ENCODE data around the gene CIBAR2. TPM values are rescaled to one million over a fixed set of nuclear protein-coding genes. Genes with fewer than 3 reads are reported as not detected.

The CIBAR2 gene
- total RNA-seq, 2 experiments from 2014 or later = not detected

- Histone ChIP-seq H3K4me3 (ENCODE audit: low read length) (no peak overlapping the region), H3K4me1 (ENCODE audit: insufficient read depth, low read length) (peaks cover under 1% of the 10 kb centered on the region), H3K27ac (ENCODE audit: low read depth in 1 of 2, low read length in 2 of 2) (no peak overlapping the region), H3K27me3 (ENCODE audit: control insufficient read depth in 1 of 2, insufficient read depth in 2 of 2, low read length in 2 of 2) (no peaks in the 10 kb centered on the region), H3K9me3 (ENCODE audit: control insufficient read depth in 1 of 2, insufficient read depth in 1 of 2, low read length in 2 of 2) (no peaks in the 10 kb centered on the region), H3K36me3 (ENCODE audit: insufficient read depth, low read length) (peaks cover 35% of the 10 kb centered on the region)
- H3K4me3 Mint-ChIP-seq = no peak overlapping the region
- DNase-seq = no peak
- intact Hi-C loops (cut with DNase I, micrococcal nuclease) = no loop called here
- peaks cover 4% of the 10 kb centered on the region for H3K4me1 Mint-ChIP-seq (ENCODE audit: low read depth)
- CTCF ChIA-PET = no interaction called here
- H3K27me3 Mint-ChIP-seq = no peaks in the 10 kb centered on the region
- no peak for ATAC-seq (ENCODE audit: poor library complexity)
- POLR2A ChIA-PET = no interaction called here
- no peaks in the 10 kb centered on the region for H3K9me3 Mint-ChIP-seq
- H3K36me3 Mint-ChIP-seq (ENCODE audit: low read depth) = peaks cover 61% of the 10 kb centered on the region
- TF ChIP-seq CTCF (IDR thresholded peaks at IDR 0.05) = no peak
- no peak overlapping the region for H3K27ac Mint-ChIP-seq
These were observed 34.6 kb downstream of the CIBAR2 start for GRCh38 chr16:85077576-85078125.

GRCh38 chr16:85077039-85077438, 35.2 kb downstream of the CIBAR2 start:
- no peak overlapping the region for H3K27ac ChIP-seq (ENCODE audit: low read depth in 1 of 2, low read length in 2 of 2)
- Mint-ChIP-seq H3K36me3 (ENCODE audit: low read depth) (peaks cover 65% of the 10 kb centered on the region), H3K4me1 (ENCODE audit: low read depth) (no peaks in the 10 kb centered on the region), H3K27me3 (no peaks in the 10 kb centered on the region), H3K9me3 (no peaks in the 10 kb centered on the region), H3K27ac (no peak overlapping the region), H3K4me3 (no peak overlapping the region)
- ChIA-PET CTCF (no interaction called here), POLR2A (no interaction called here)
- DNase-seq (no peak), ATAC-seq (ENCODE audit: poor library complexity) (no peak)
- no peaks in the 10 kb centered on the region for H3K4me1 ChIP-seq (ENCODE audit: insufficient read depth, low read length)
- no peak overlapping the region for H3K4me3 ChIP-seq (ENCODE audit: low read length)
- no peak for TF ChIP-seq CTCF (IDR thresholded peaks at IDR 0.05)
- H3K9me3 ChIP-seq (ENCODE audit: control insufficient read depth in 1 of 2, insufficient read depth in 1 of 2, low read length in 2 of 2) = no peaks in the 10 kb centered on the region
- H3K36me3 ChIP-seq (ENCODE audit: insufficient read depth, low read length) = peaks cover 39% of the 10 kb centered on the region
- intact Hi-C loops (cut with DNase I, micrococcal nuclease) = no loop called here
- no peaks in the 10 kb centered on the region for H3K27me3 ChIP-seq (ENCODE audit: control insufficient read depth in 1 of 2, insufficient read depth in 2 of 2, low read length in 2 of 2)

- TF ChIP-seq CTCF (IDR thresholded peaks at IDR 0.05) = no peak
- H3K27me3 Mint-ChIP-seq = no peaks in the 10 kb centered on the region
- H3K27me3 ChIP-seq (ENCODE audit: control insufficient read depth in 1 of 2, insufficient read depth in 2 of 2, low read length in 2 of 2) = no peaks in the 10 kb centered on the region
- H3K36me3 ChIP-seq (ENCODE audit: insufficient read depth, low read length) = peaks cover 54% of the 10 kb centered on the region
- DNase-seq (no peak), ATAC-seq (ENCODE audit: poor library complexity) (no peak)
- H3K27ac Mint-ChIP-seq = no peak overlapping the region
- no peaks in the 10 kb centered on the region for H3K9me3 ChIP-seq (ENCODE audit: control insufficient read depth in 1 of 2, insufficient read depth in 1 of 2, low read length in 2 of 2)
- peaks cover 75% of the 10 kb centered on the region for H3K36me3 Mint-ChIP-seq (ENCODE audit: low read depth)
- ChIA-PET CTCF (no interaction called here), POLR2A (no interaction called here)
- H3K4me3 ChIP-seq (ENCODE audit: low read length) = no peak overlapping the region
- H3K4me1 Mint-ChIP-seq (ENCODE audit: low read depth) = no peaks in the 10 kb centered on the region
- no peak overlapping the region for H3K27ac ChIP-seq (ENCODE audit: low read depth in 1 of 2, low read length in 2 of 2)
- no peaks in the 10 kb centered on the region for H3K4me1 ChIP-seq (ENCODE audit: insufficient read depth, low read length)
- H3K4me3 Mint-ChIP-seq = no peak overlapping the region
- intact Hi-C loops (cut with DNase I, micrococcal nuclease) = no loop called here
- H3K9me3 Mint-ChIP-seq = no peaks in the 10 kb centered on the region
These were observed 36.9 kb downstream of the CIBAR2 start for GRCh38 chr16:85075236-85075924.
